ENCODE results near the gene AKR1C1. TPM values are rescaled to one million over a fixed set of nuclear protein-coding genes. Genes with fewer than 3 reads are reported as not detected.

Gene AKR1C1
- total and polyA plus RNA-seq, 2 donors (not counting 3 experiments of a cell fraction or from before 2014, with no cell fraction given) = 1.5 to 5.5 TPM

DNA sequence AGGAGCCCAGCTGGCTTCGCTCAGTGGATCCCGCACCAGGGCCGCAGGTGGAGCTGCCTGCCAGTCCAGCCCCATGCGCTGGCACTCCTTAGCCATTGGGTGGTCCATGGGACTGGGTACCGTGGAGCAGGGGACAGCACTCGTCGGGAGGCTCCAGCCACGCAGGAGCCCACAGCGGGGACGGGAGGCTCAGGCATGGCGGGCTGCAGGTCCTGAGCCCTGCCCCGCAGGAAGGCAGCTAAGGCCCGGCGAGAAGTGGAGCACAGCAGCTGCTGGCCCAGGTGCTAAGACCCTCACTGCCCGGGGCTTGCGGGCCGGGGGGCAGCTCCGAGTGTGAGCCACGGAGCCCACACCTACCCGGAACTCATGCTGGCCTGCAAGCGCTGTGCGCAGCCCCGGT lies 25.9 kb upstream of the AKR1C1 start:
- no peaks in the 10 kb centered on the region for H3K36me3 ChIP-seq (ENCODE audit: control insufficient read depth in 2 of 2, extremely low read depth in 1 of 2, insufficient read depth in 2 of 2, low read length in 2 of 2)
- H3K4me3 ChIP-seq (replicated peaks in 1 of 3; ENCODE audit: insufficient read depth in 1 of 3, low read depth in 1 of 3, low read length in 3 of 3) = no peak overlapping the region
- no peak overlapping the region for H3K27ac ChIP-seq (ENCODE audit: insufficient read depth, low read depth, low read length)
- no peaks in the 10 kb centered on the region for H3K9me3 ChIP-seq (replicated peaks; ENCODE audit: control insufficient read depth, insufficient read depth, low read length)
- H4K20me1 ChIP-seq (replicated peaks; ENCODE audit: control insufficient read depth, extremely low read depth, insufficient read depth, low read length) = no peaks in the 10 kb centered on the region
- no peak for FAIRE-seq
- TF ChIP-seq JUN (IDR thresholded peaks at IDR 0.05; ENCODE audit: borderline replicate concordance, insufficient read depth, insufficient read length, low read depth) (no peak), EZH2 (IDR thresholded peaks at IDR 0.05; ENCODE audit: borderline replicate concordance, low read depth, low read length, severe bottlenecking) (no peak), POLR2A (IDR thresholded peaks at IDR 0.05; ENCODE audit: low read depth, low read length) (no peak), POLR2AphosphoS5 (IDR thresholded peaks at IDR 0.05; ENCODE audit: insufficient read depth, low read depth, low read length) (no peak), FOS (IDR thresholded peaks at IDR 0.05; ENCODE audit: borderline replicate concordance, insufficient read depth, low read length) (no peak)
- TF ChIP-seq, protein P1, sequence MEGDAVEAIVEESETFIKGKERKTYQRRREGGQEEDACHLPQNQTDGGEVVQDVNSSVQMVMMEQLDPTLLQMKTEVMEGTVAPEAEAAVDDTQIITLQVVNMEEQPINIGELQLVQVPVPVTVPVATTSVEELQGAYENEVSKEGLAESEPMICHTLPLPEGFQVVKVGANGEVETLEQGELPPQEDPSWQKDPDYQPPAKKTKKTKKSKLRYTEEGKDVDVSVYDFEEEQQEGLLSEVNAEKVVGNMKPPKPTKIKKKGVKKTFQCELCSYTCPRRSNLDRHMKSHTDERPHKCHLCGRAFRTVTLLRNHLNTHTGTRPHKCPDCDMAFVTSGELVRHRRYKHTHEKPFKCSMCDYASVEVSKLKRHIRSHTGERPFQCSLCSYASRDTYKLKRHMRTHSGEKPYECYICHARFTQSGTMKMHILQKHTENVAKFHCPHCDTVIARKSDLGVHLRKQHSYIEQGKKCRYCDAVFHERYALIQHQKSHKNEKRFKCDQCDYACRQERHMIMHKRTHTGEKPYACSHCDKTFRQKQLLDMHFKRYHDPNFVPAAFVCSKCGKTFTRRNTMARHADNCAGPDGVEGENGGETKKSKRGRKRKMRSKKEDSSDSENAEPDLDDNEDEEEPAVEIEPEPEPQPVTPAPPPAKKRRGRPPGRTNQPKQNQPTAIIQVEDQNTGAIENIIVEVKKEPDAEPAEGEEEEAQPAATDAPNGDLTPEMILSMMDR (IDR thresholded peaks at IDR 0.05; ENCODE audit: extremely low read depth in 1 of 2, insufficient read depth in 1 of 2, low read depth in 1 of 2, low read length in 2 of 2) = no peak
- no peak overlapping the region for H3K9ac ChIP-seq (replicated peaks; ENCODE audit: extremely low read depth, insufficient read depth, low read length)
- dilution Hi-C loops (cut with MboI; ENCODE audit: extremely low pct_ligation_motif_present, low sequenced_read_pairs) = no loop called here
- no peak for DNase-seq (ENCODE audit: low read depth, low spot score)
- no TSS peak for BruUV-seq (replicated peaks)
- ChIA-PET CTCF (interaction anchor here (1.2 to 2.0 kb wide), 2 partner anchors 14 to 45 kb away, joined by 3 to 5 read pairs; no protein-coding TSS in a partner anchor), POLR2A (no interaction called here)
- intact Hi-C loops (cut with micrococcal nuclease) = no loop called here
- no peaks in the 10 kb centered on the region for H3K9me1 ChIP-seq (replicated peaks; ENCODE audit: control insufficient read depth, extremely low read depth, insufficient read depth, low read length)
- H3K79me2 ChIP-seq (ENCODE audit: control insufficient read depth, insufficient read depth, low read length) = no peaks in the 10 kb centered on the region
- no peaks in the 10 kb centered on the region for H3K27me3 ChIP-seq (ENCODE audit: control insufficient read depth in 2 of 2, insufficient read depth in 2 of 2, low read length in 2 of 2)
- H3K4me2 ChIP-seq (ENCODE audit: insufficient read depth, low read length) = no peak overlapping the region
- no peak overlapping the region for H2AFZ ChIP-seq (ENCODE audit: low read depth, low read length)
- H3K4me1 ChIP-seq (ENCODE audit: control insufficient read depth, extremely low read depth, insufficient read depth, low read length) = peaks cover 14% of the 10 kb centered on the region
